K562 (cell line): ENCODE measurements around the gene PNKD. TPM values are rescaled to one million over a fixed set of nuclear protein-coding genes. Genes with fewer than 3 reads are reported as not detected.

Experiments used
- ATAC-seq: fragments of 200-7000 bp; cut with Tn5 transposase; 3 replicates; pipeline ENCODE4 v1.9.1; 2020; ENCODE audit warnings: moderate library complexity
- BruUV-seq: library from RNA; stranded (reverse); fragments of 400-500 nt; replicated peaks from 2 replicates; lab custom pipeline; 2021; lab: Mats Ljungman, UMichigan
- CTCF ChIA-PET: fragments of 300-600 bp; formaldehyde crosslinking; extraction: SDS; loops from one replicate; lab custom pipeline; 2021; ENCODE audit warnings: low intra/inter-chr PET ratio; lab: Yijun Ruan, JAX
- POLR2A ChIA-PET: fragments of 300-600, 350-650 bp; sonication (Branson Sonifier 250); formaldehyde crosslinking; extraction: SDS; loops from one replicate; lab custom pipeline; 2021; ENCODE audit warnings: antibody characterized with exemption, inconsistent platforms; lab: Yijun Ruan, JAX
- DNase-seq, 4 experiments: peaks; one replicate each; pipeline versions ENCODE4 v3.0.0 to v3.0.0-alpha.2; 2011 to 2018; ENCODE audit warnings: low spot score in 3 of 4, mixed read lengths in 3 of 4; ENCODE audit errors: extremely low read depth in 1 of 4
- FAIRE-seq: peaks from 2 replicates; lab custom pipeline; 2011; peaks lifted over from hg19 to GRCh38; lab: Jason Lieb, UNC
- H2AFZ ChIP-seq: 2 replicates; pipeline ENCODE4 v1.6.0; 2011; ENCODE audit warnings: low read depth, low read length, control low read depth, inconsistent platforms
- H3K27ac ChIP-seq: fragments of 200-600 bp; 3 replicates; pipeline ENCODE4 v1.8.0; 2011; ENCODE audit warnings: low read depth, mild to moderate bottlenecking, control low read depth, inconsistent platforms, low read length, moderate library complexity, mixed read lengths; ENCODE audit errors: extremely low read depth
- H3K27me3 ChIP-seq, 2 experiments: fragments of 300-600 bp in 1 of 2; 2 replicates in 1 of 2; 3 replicates in 1 of 2; pipeline versions ENCODE4 v1.6.0 to v1.8.0; 2011; ENCODE audit warnings: inconsistent platforms in 2 of 2, low read length in 2 of 2, mild to moderate bottlenecking in 1 of 2, mixed read lengths in 1 of 2, moderate library complexity in 1 of 2; ENCODE audit not compliant: control insufficient read depth in 2 of 2, insufficient read depth in 2 of 2
- H3K36me3 ChIP-seq: fragments of 300-600 bp; 3 replicates; pipeline ENCODE4 v1.8.0; 2011; ENCODE audit warnings: mild to moderate bottlenecking, low read length, inconsistent platforms; ENCODE audit not compliant: control insufficient read depth, insufficient read depth
- H3K4me1 ChIP-seq, 2 experiments: fragments of 200-600 bp in 1 of 2; replicated peaks in 1 of 2; 2 replicates in 1 of 2; 3 replicates in 1 of 2; pipeline versions ENCODE4 v1.5.1 to v1.8.0; 2011; ENCODE audit warnings: inconsistent platforms in 2 of 2, low read length in 2 of 2, mild to moderate bottlenecking in 1 of 2, mixed read lengths in 1 of 2, moderate library complexity in 1 of 2; ENCODE audit not compliant: control insufficient read depth in 2 of 2, insufficient read depth in 2 of 2
- H3K4me2 ChIP-seq: 2 replicates; pipeline ENCODE4 v1.6.1; 2011; ENCODE audit warnings: low read length, control low read depth, inconsistent platforms, mixed read lengths; ENCODE audit not compliant: insufficient read depth
- H3K4me3 ChIP-seq: fragments of 200-600 bp; sonication (generic), shearing (Covaris generic); 2 replicates; pipeline ENCODE4 v1.5.1; 2016; ENCODE audit warnings: control low read depth, inconsistent platforms
- H3K79me2 ChIP-seq: fragments of 200-600 bp; 3 replicates; pipeline ENCODE4 v1.8.0; 2011; ENCODE audit warnings: low read length, inconsistent platforms; ENCODE audit not compliant: control insufficient read depth, insufficient read depth
- H3K9ac ChIP-seq, 2 experiments: 2 replicates each; pipeline versions ENCODE4 v1.6.0 to v1.6.1; 2011; ENCODE audit warnings: low read depth in 2 of 2, low read length in 2 of 2, control low read depth in 1 of 2, inconsistent platforms in 1 of 2, mild to moderate bottlenecking in 1 of 2, mixed read lengths in 1 of 2; ENCODE audit not compliant: insufficient read depth in 1 of 2
- H3K9me1 ChIP-seq: one replicate; pipeline ENCODE4 v1.6.0; 2011; ENCODE audit warnings: inconsistent platforms, mild to moderate bottlenecking, low read length, moderate library complexity; ENCODE audit not compliant: control insufficient read depth, insufficient read depth
- H3K9me3 ChIP-seq: replicated peaks from 2 replicates; pipeline ENCODE4 v1.5.1; 2011; ENCODE audit warnings: low read depth, low read length, inconsistent platforms; ENCODE audit not compliant: control insufficient read depth, insufficient read depth
- H4K20me1 ChIP-seq: replicated peaks from 2 replicates; pipeline ENCODE4 v1.6.1; 2011; ENCODE audit warnings: low read length, inconsistent platforms, mixed read lengths; ENCODE audit not compliant: control insufficient read depth, insufficient read depth
- AFF4 ChIP-seq: sonication (generic); formaldehyde crosslinking; IDR thresholded peaks from 2 replicates; pipeline ENCODE4 v1.8.0; 2023; ENCODE audit warnings: mild to moderate bottlenecking, missing genetic modification reagents
- BCOR ChIP-seq: fragments of 450-650 bp; IDR thresholded peaks from 2 replicates; pipeline ENCODE4 v1.6.1; 2016
- CHAMP1 ChIP-seq: fragments of 450-650 bp; IDR thresholded peaks from 2 replicates; pipeline ENCODE4 v1.6.1; 2016; ENCODE audit warnings: mild to moderate bottlenecking
- CREB5 ChIP-seq: fragments of 250-450 bp; sonication (Bioruptor Pico); IDR thresholded peaks from 2 replicates; pipeline ENCODE4 v1.5.0; 2020; ENCODE audit warnings: mild to moderate bottlenecking
- EWSR1 ChIP-seq: fragments of 450-650 bp; IDR thresholded peaks from 2 replicates; pipeline ENCODE4 v1.6.1; 2018; ENCODE audit warnings: borderline replicate concordance, mild to moderate bottlenecking, low read depth, moderate library complexity; ENCODE audit not compliant: partially characterized antibody
- GATAD2A ChIP-seq: fragments of 450-650 bp; IDR thresholded peaks from 2 replicates; pipeline ENCODE4 v1.6.1; 2017
- POLR3G ChIP-seq: IDR thresholded peaks from 2 replicates; pipeline ENCODE4 v1.6.1; 2011; ENCODE audit not compliant: insufficient read length, insufficient replicate concordance; ENCODE audit errors: extremely low read depth
- RFX5 ChIP-seq: IDR thresholded peaks from 2 replicates; pipeline ENCODE4 v1.6.1; 2011; ENCODE audit warnings: low read depth, mild to moderate bottlenecking, improper control_type of control experiment, low read length
- ZNF121 ChIP-seq: sonication (generic); formaldehyde crosslinking; conservative IDR thresholded peaks from 2 replicates; pipeline ENCODE4 v1.8.0; 2022; ENCODE audit warnings: missing genetic modification reagents
- ZNF184 ChIP-seq: sonication (generic); formaldehyde crosslinking; IDR thresholded peaks from 2 replicates; pipeline ENCODE4 v1.5.0; 2020; ENCODE audit warnings: missing genetic modification reagents
- ZNF740 ChIP-seq, 3 experiments: fragments of 200-800 bp in 1 of 3; sonication (Bioruptor generic) in 1 of 3; sonication (generic) in 1 of 3; formaldehyde crosslinking in 1 of 3; IDR thresholded peaks; 2 replicates each; pipeline versions ENCODE4 v1.6.1 to v1.8.0; 2016 to 2022; ENCODE audit warnings: mild to moderate bottlenecking in 2 of 3, missing compliant biosample characterization in 2 of 3, missing genetic modification characterization in 2 of 3, missing genetic modification reagents in 1 of 3
- ZNF785 ChIP-seq: fragments of 250-450 bp; sonication (Bioruptor Pico); IDR thresholded peaks from 2 replicates; pipeline ENCODE4 v1.4.0; 2020; ENCODE audit warnings: mild to moderate bottlenecking
- WGBS: fragments of 100-300 bp; shearing (Covaris generic); methylation state at CpG from one replicate; pipeline ENCODE4 v1.1.6; 2016; ENCODE audit warnings: low coverage, mixed read lengths; ENCODE audit not compliant: insufficient coverage; ENCODE audit errors: missing lambda C conversion rate; 5-methylcytosine and 5-hydroxymethylcytosine counted together
- in situ Hi-C: fragments of 300-500 bp; cut with MboI; formaldehyde crosslinking; loops from 4 replicates; pipeline ENCODE4 v1.15.0; 2018; ENCODE audit warnings: inconsistent platforms, mixed read lengths
- intact Hi-C: fragments of 100-400 bp; cut with micrococcal nuclease; formaldehyde crosslinking; loops from 2 replicates; pipeline ENCODE4 v1.14.2; 2022
- polyA plus RNA-seq, 8 experiments: library from polyadenylated mRNA; depleted of rRNA in 4 of 8; stranded (reverse) in 5 of 8; unstranded in 3 of 8; fragments of >200 nt; fragmentation: Nextera tagmentation in 2 of 8; fragmentation: Illumina TruSeq in 1 of 8; extraction: Ambion mirVana in 2 of 8; extraction: Trizol in 1 of 8; gene quantifications; 2 replicates each; pipeline versions ENCODE4 v1.2.1 to v1.2.3, GENCODE V29; 2011 to 2014; ENCODE audit warnings: inconsistent platforms in 1 of 8, missing spikeins in 1 of 8
- total RNA-seq, 7 experiments: library from RNA; depleted of rRNA in 6 of 7; stranded (reverse); fragments of >200 nt in 6 of 7; fragmentation: Illumina TruSeq in 2 of 7; extraction: Trizol in 2 of 7; gene quantifications; 2 replicates each; pipeline versions ENCODE4 v1.2.1 to v1.2.3, GENCODE V29; 2011 to 2021; ENCODE audit warnings: low replicate concordance in 1 of 7

Gene PNKD
- total and polyA plus RNA-seq, 9 of the 15 experiments (the other 6 are each of a cell fraction or from before 2014, with no cell fraction given) = 26.0 to 105 (median 60.1) TPM

GRCh38 chr2:218300141-218300540 is 29.8 kb downstream of the PNKD start:
- DNase-seq = no peak
- POLR2A ChIA-PET = interaction anchor here (0.7 kb wide), 1 partner anchor 516 kb away, joined by 3 read pairs; no protein-coding TSS in a partner anchor
- TF ChIP-seq POLR3G (no peak), GATAD2A (no peak), AFF4 (CRISPR knock-in tag) (no peak), CREB5 (CRISPR knock-in tag) (no peak), ZNF121 (CRISPR knock-in tag) (no peak), ZNF785 (CRISPR knock-in tag) (no peak), EWSR1 (no peak), ZNF184 (CRISPR knock-in tag) (no peak), BCOR (no peak), RFX5 (no peak), ZNF740 (CRISPR knock-in tag; IDR thresholded peaks at IDR 0.05) (no peak), ZNF740 (tag; IDR thresholded peaks at IDR 0.05) (no peak), CHAMP1 (no peak)

More at GRCh38 chr2:218300141-218300540, 29.8 kb downstream of the PNKD start:
- H3K79me2 ChIP-seq = no peaks in the 10 kb centered on the region
- H4K20me1 ChIP-seq = no peaks in the 10 kb centered on the region
- no peaks in the 10 kb centered on the region for H3K9me1 ChIP-seq
- CTCF ChIA-PET = interaction anchor here (1.5 to 1.6 kb wide), 2 partner anchors 30 to 100 kb away, joined by 5 to 7 read pairs; partner anchors contain the start of genes AAMP and PNKD
- ATAC-seq (no peak), FAIRE-seq (peak; percentile 74)
- H2AFZ ChIP-seq = 0 out of 2 replicates have a peak overlapping the region, but pooled peaks have one; percentile 40
- no peak overlapping the region for H3K9ac ChIP-seq
- no peaks in the 10 kb centered on the region for H3K27me3 ChIP-seq
- 47% methylated on average over 4 of the region's 4 CpGs for WGBS
- peaks cover 7 to 14% of the 10 kb centered on the region in 2 experiments; a peak in 3 of 5 replicates for H3K4me1 ChIP-seq
- H3K27ac ChIP-seq = no peak overlapping the region
- no peaks in the 10 kb centered on the region for H3K36me3 ChIP-seq
- in situ Hi-C loops (loop anchor here (5.0 kb wide), 1 partner anchor 57 kb away; the partner anchor contains the start of gene CATIP), intact Hi-C loops (loop anchor here (2.0 to 5.0 kb wide), 3 partner anchors 167 to 547 kb away; no protein-coding TSS in a partner anchor)
- no peak overlapping the region for H3K4me3 ChIP-seq
- H3K4me2 ChIP-seq = no peak overlapping the region
- no TSS peak for BruUV-seq
- no peaks in the 10 kb centered on the region for H3K9me3 ChIP-seq
